Liver (tissue), 3 donors: ENCODE data around the gene DNPEP.

Source experiments
- CTCF ChIP-seq: fragments of 150-350 bp; IDR thresholded peaks from 2 replicates; pipeline ENCODE4 v1.5.1; 2017; ENCODE audit warnings: improper control_type of control experiment, low read depth, low read length; ENCODE audit not compliant: missing input control
- FOXA1 ChIP-seq: IDR thresholded peaks from 2 replicates; pipeline ENCODE4 v1.6.1; 2016; ENCODE audit warnings: antibody characterized with exemption
- HNF4A ChIP-seq, 2 donors: conservative IDR thresholded peaks; 2 replicates each; pipeline ENCODE4 v1.6.1; 2016; ENCODE audit warnings: antibody characterized with exemption in 2 of 2, mild to moderate bottlenecking in 2 of 2
- RAD21 ChIP-seq, 2 donors: IDR thresholded peaks; 2 replicates each; pipeline ENCODE4 v1.6.1; 2016; ENCODE audit warnings: antibody characterized with exemption in 2 of 2, mild to moderate bottlenecking in 2 of 2
- RXRA ChIP-seq, 2 donors: IDR thresholded peaks; 2 replicates each; pipeline ENCODE4 v1.6.1; 2017 to 2018; ENCODE audit warnings: antibody characterized with exemption in 2 of 2, mild to moderate bottlenecking in 1 of 2
- TAF1 ChIP-seq: conservative IDR thresholded peaks from 2 replicates; pipeline ENCODE4 v1.6.1; 2016; ENCODE audit warnings: antibody characterized with exemption, mild to moderate bottlenecking
- YY1 ChIP-seq: IDR thresholded peaks from 2 replicates; pipeline ENCODE4 v1.6.1; 2016; ENCODE audit warnings: antibody characterized with exemption, mild to moderate bottlenecking
- ZBTB33 ChIP-seq: IDR thresholded peaks from 2 replicates; pipeline ENCODE4 v1.6.1; 2016; ENCODE audit warnings: antibody characterized with exemption
- TF ChIP-seq, protein P1 (sequence below): IDR thresholded peaks from 2 replicates; pipeline ENCODE4 v1.6.1; 2016; ENCODE audit warnings: antibody characterized with exemption
- TF ChIP-seq, protein P2 (sequence below): IDR thresholded peaks from 2 replicates; pipeline ENCODE4 v1.6.1; 2016; ENCODE audit warnings: antibody characterized with exemption, mild to moderate bottlenecking
- TF ChIP-seq, protein P3 (sequence below): IDR thresholded peaks from 2 replicates; pipeline ENCODE4 v1.6.1; 2016; ENCODE audit warnings: antibody characterized with exemption
- donor health status: healthy.
- donor health status: healthy.

DNA sequence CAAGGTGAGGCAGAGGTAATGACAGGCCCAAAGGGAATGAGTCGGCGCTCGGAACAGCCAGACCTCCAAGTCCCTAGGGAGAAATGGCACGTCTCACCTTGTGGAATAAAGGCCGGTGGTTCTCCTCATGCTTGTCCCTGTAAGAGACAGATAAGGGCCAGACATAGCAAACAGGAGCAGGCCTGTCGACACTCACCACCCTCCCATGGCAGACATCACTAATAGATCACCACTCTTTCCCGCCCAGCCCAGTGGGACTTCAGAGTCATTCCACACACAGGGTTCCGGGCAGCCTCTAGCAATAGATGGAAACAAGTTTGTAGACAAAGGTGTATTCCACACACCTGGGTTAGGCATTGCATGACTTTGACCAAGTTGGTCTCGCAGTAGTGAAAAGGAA, 6.3 kb downstream of the DNPEP start:
- no peak for TF ChIP-seq CTCF
- TF ChIP-seq, protein P1, sequence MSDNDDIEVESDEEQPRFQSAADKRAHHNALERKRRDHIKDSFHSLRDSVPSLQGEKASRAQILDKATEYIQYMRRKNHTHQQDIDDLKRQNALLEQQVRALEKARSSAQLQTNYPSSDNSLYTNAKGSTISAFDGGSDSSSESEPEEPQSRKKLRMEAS: no peak
- TF ChIP-seq TAF1: no peak
- no peak for TF ChIP-seq ZBTB33
- no peak for TF ChIP-seq YY1
- TF ChIP-seq, protein P2, sequence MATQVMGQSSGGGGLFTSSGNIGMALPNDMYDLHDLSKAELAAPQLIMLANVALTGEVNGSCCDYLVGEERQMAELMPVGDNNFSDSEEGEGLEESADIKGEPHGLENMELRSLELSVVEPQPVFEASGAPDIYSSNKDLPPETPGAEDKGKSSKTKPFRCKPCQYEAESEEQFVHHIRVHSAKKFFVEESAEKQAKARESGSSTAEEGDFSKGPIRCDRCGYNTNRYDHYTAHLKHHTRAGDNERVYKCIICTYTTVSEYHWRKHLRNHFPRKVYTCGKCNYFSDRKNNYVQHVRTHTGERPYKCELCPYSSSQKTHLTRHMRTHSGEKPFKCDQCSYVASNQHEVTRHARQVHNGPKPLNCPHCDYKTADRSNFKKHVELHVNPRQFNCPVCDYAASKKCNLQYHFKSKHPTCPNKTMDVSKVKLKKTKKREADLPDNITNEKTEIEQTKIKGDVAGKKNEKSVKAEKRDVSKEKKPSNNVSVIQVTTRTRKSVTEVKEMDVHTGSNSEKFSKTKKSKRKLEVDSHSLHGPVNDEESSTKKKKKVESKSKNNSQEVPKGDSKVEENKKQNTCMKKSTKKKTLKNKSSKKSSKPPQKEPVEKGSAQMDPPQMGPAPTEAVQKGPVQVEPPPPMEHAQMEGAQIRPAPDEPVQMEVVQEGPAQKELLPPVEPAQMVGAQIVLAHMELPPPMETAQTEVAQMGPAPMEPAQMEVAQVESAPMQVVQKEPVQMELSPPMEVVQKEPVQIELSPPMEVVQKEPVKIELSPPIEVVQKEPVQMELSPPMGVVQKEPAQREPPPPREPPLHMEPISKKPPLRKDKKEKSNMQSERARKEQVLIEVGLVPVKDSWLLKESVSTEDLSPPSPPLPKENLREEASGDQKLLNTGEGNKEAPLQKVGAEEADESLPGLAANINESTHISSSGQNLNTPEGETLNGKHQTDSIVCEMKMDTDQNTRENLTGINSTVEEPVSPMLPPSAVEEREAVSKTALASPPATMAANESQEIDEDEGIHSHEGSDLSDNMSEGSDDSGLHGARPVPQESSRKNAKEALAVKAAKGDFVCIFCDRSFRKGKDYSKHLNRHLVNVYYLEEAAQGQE: no peak
- no peak for TF ChIP-seq HNF4A (conservative IDR thresholded peaks at IDR 0.05)
- no peak for TF ChIP-seq FOXA1
- TF ChIP-seq, protein P3, sequence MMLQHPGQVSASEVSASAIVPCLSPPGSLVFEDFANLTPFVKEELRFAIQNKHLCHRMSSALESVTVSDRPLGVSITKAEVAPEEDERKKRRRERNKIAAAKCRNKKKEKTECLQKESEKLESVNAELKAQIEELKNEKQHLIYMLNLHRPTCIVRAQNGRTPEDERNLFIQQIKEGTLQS: no peak
- no peak for TF ChIP-seq RXRA (IDR thresholded peaks at IDR 0.05)
- TF ChIP-seq RAD21 (IDR thresholded peaks at IDR 0.05): no peak
